ENCODE data around the gene DSCAML1.

DNA sequence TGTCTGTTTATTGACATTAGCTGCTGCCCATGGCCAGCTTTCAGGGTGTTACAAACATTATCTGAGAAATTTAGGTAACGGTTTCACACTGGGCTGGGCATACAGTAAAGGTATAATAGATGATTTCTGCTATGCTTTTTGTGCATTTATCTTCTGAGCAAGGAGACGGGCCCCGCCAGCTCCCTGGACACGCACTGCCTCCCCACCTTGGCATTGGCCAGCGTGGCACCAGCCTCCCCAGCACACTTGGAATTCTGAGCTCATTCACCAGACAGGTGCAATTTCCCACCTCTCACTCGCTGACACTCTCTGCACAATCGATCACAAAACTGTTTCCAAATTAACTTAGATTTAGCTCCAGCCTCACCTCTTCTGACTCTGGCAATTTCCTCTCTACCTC, 246.6 kb downstream of the DSCAML1 start:
- TF ChIP-seq, protein P1, sequence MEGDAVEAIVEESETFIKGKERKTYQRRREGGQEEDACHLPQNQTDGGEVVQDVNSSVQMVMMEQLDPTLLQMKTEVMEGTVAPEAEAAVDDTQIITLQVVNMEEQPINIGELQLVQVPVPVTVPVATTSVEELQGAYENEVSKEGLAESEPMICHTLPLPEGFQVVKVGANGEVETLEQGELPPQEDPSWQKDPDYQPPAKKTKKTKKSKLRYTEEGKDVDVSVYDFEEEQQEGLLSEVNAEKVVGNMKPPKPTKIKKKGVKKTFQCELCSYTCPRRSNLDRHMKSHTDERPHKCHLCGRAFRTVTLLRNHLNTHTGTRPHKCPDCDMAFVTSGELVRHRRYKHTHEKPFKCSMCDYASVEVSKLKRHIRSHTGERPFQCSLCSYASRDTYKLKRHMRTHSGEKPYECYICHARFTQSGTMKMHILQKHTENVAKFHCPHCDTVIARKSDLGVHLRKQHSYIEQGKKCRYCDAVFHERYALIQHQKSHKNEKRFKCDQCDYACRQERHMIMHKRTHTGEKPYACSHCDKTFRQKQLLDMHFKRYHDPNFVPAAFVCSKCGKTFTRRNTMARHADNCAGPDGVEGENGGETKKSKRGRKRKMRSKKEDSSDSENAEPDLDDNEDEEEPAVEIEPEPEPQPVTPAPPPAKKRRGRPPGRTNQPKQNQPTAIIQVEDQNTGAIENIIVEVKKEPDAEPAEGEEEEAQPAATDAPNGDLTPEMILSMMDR (IDR thresholded peaks at IDR 0.05; ENCODE audit: insufficient read depth, low read depth, low read length), result no peak
- TF ChIP-seq EZH2 (IDR thresholded peaks at IDR 0.05; ENCODE audit: insufficient read depth, low read length), result no peak
